K562 (cell line): Measurements from ENCODE around the gene CSMD2. TPM values are rescaled to one million over a fixed set of nuclear protein-coding genes. Genes with fewer than 3 reads are reported as not detected.

Experiments used
- ATAC-seq: fragments of 200-7000 bp; cut with Tn5 transposase; 3 replicates; pipeline ENCODE4 v1.9.1; 2020; ENCODE audit warnings: moderate library complexity
- BruUV-seq: library from RNA; stranded (reverse); fragments of 400-500 nt; replicated peaks from 2 replicates; lab custom pipeline; 2021; lab: Mats Ljungman, UMichigan
- CTCF ChIA-PET: fragments of 300-600 bp; formaldehyde crosslinking; extraction: SDS; loops from one replicate; lab custom pipeline; 2021; ENCODE audit warnings: low intra/inter-chr PET ratio; lab: Yijun Ruan, JAX
- POLR2A ChIA-PET: fragments of 300-600, 350-650 bp; sonication (Branson Sonifier 250); formaldehyde crosslinking; extraction: SDS; loops from one replicate; lab custom pipeline; 2021; ENCODE audit warnings: antibody characterized with exemption, inconsistent platforms; lab: Yijun Ruan, JAX
- DNase-seq, 4 experiments: peaks; one replicate each; pipeline versions ENCODE4 v3.0.0 to v3.0.0-alpha.2; 2011 to 2018; ENCODE audit warnings: low spot score in 3 of 4, mixed read lengths in 3 of 4; ENCODE audit errors: extremely low read depth in 1 of 4
- FAIRE-seq: peaks from 2 replicates; lab custom pipeline; 2011; peaks lifted over from hg19 to GRCh38; lab: Jason Lieb, UNC
- H2AFZ ChIP-seq: 2 replicates; pipeline ENCODE4 v1.6.0; 2011; ENCODE audit warnings: low read depth, low read length, control low read depth, inconsistent platforms
- H3K27ac ChIP-seq: fragments of 200-600 bp; 3 replicates; pipeline ENCODE4 v1.8.0; 2011; ENCODE audit warnings: low read depth, mild to moderate bottlenecking, control low read depth, inconsistent platforms, low read length, moderate library complexity, mixed read lengths; ENCODE audit errors: extremely low read depth
- H3K27me3 ChIP-seq, 2 experiments: fragments of 300-600 bp in 1 of 2; 2 replicates in 1 of 2; 3 replicates in 1 of 2; pipeline versions ENCODE4 v1.6.0 to v1.8.0; 2011; ENCODE audit warnings: inconsistent platforms in 2 of 2, low read length in 2 of 2, mild to moderate bottlenecking in 1 of 2, mixed read lengths in 1 of 2, moderate library complexity in 1 of 2; ENCODE audit not compliant: control insufficient read depth in 2 of 2, insufficient read depth in 2 of 2
- H3K36me3 ChIP-seq: fragments of 300-600 bp; 3 replicates; pipeline ENCODE4 v1.8.0; 2011; ENCODE audit warnings: mild to moderate bottlenecking, low read length, inconsistent platforms; ENCODE audit not compliant: control insufficient read depth, insufficient read depth
- H3K4me1 ChIP-seq, 2 experiments: fragments of 200-600 bp in 1 of 2; replicated peaks in 1 of 2; 2 replicates in 1 of 2; 3 replicates in 1 of 2; pipeline versions ENCODE4 v1.5.1 to v1.8.0; 2011; ENCODE audit warnings: inconsistent platforms in 2 of 2, low read length in 2 of 2, mild to moderate bottlenecking in 1 of 2, mixed read lengths in 1 of 2, moderate library complexity in 1 of 2; ENCODE audit not compliant: control insufficient read depth in 2 of 2, insufficient read depth in 2 of 2
- H3K4me2 ChIP-seq: 2 replicates; pipeline ENCODE4 v1.6.1; 2011; ENCODE audit warnings: low read length, control low read depth, inconsistent platforms, mixed read lengths; ENCODE audit not compliant: insufficient read depth
- H3K4me3 ChIP-seq: fragments of 200-600 bp; sonication (generic), shearing (Covaris generic); 2 replicates; pipeline ENCODE4 v1.5.1; 2016; ENCODE audit warnings: control low read depth, inconsistent platforms
- H3K79me2 ChIP-seq: fragments of 200-600 bp; 3 replicates; pipeline ENCODE4 v1.8.0; 2011; ENCODE audit warnings: low read length, inconsistent platforms; ENCODE audit not compliant: control insufficient read depth, insufficient read depth
- H3K9ac ChIP-seq, 2 experiments: 2 replicates each; pipeline versions ENCODE4 v1.6.0 to v1.6.1; 2011; ENCODE audit warnings: low read depth in 2 of 2, low read length in 2 of 2, control low read depth in 1 of 2, inconsistent platforms in 1 of 2, mild to moderate bottlenecking in 1 of 2, mixed read lengths in 1 of 2; ENCODE audit not compliant: insufficient read depth in 1 of 2
- H3K9me1 ChIP-seq: one replicate; pipeline ENCODE4 v1.6.0; 2011; ENCODE audit warnings: inconsistent platforms, mild to moderate bottlenecking, low read length, moderate library complexity; ENCODE audit not compliant: control insufficient read depth, insufficient read depth
- H3K9me3 ChIP-seq: replicated peaks from 2 replicates; pipeline ENCODE4 v1.5.1; 2011; ENCODE audit warnings: low read depth, low read length, inconsistent platforms; ENCODE audit not compliant: control insufficient read depth, insufficient read depth
- H4K20me1 ChIP-seq: replicated peaks from 2 replicates; pipeline ENCODE4 v1.6.1; 2011; ENCODE audit warnings: low read length, inconsistent platforms, mixed read lengths; ENCODE audit not compliant: control insufficient read depth, insufficient read depth
- BDP1 ChIP-seq: IDR thresholded peaks from 3 replicates; pipeline ENCODE4 v1.6.1; 2011; ENCODE audit not compliant: insufficient read length, insufficient read depth
- CREM ChIP-seq: IDR thresholded peaks from 2 replicates; pipeline ENCODE4 v1.6.1; 2014; ENCODE audit warnings: antibody characterized with exemption, low read depth
- MAZ ChIP-seq, 2 experiments: fragments of 450-650 bp in 1 of 2; sonication (generic) in 1 of 2; formaldehyde crosslinking; IDR thresholded peaks in 1 of 2; conservative IDR thresholded peaks in 1 of 2; 2 replicates each; pipeline versions ENCODE4 v1.4.0 to v1.5.0; 2020; ENCODE audit warnings: mild to moderate bottlenecking in 1 of 2, missing genetic modification reagents in 1 of 2
- RUNX1 ChIP-seq: sonication (generic); IDR thresholded peaks from 2 replicates; pipeline ENCODE4 v1.6.1; 2016; ENCODE audit warnings: antibody characterized with exemption, low read depth
- TAF9B ChIP-seq: fragments of 450-650 bp; IDR thresholded peaks from 2 replicates; pipeline ENCODE4 v1.6.1; 2018; ENCODE audit warnings: mild to moderate bottlenecking; ENCODE audit not compliant: partially characterized antibody
- ZNF707 ChIP-seq: fragments of 250-450 bp; sonication (Bioruptor Pico); conservative IDR thresholded peaks from 2 replicates; pipeline ENCODE4 v1.8.0; 2022; ENCODE audit warnings: inconsistent platforms, mild to moderate bottlenecking, moderate library complexity
- WGBS: fragments of 100-300 bp; shearing (Covaris generic); methylation state at CpG from one replicate; pipeline ENCODE4 v1.1.6; 2016; ENCODE audit warnings: low coverage, mixed read lengths; ENCODE audit not compliant: insufficient coverage; ENCODE audit errors: missing lambda C conversion rate; 5-methylcytosine and 5-hydroxymethylcytosine counted together
- in situ Hi-C: fragments of 300-500 bp; cut with MboI; formaldehyde crosslinking; loops from 4 replicates; pipeline ENCODE4 v1.15.0; 2018; ENCODE audit warnings: inconsistent platforms, mixed read lengths
- intact Hi-C: fragments of 100-400 bp; cut with micrococcal nuclease; formaldehyde crosslinking; loops from 2 replicates; pipeline ENCODE4 v1.14.2; 2022
- polyA plus RNA-seq, 8 experiments: library from polyadenylated mRNA; depleted of rRNA in 4 of 8; stranded (reverse) in 5 of 8; unstranded in 3 of 8; fragments of >200 nt; fragmentation: Nextera tagmentation in 2 of 8; fragmentation: Illumina TruSeq in 1 of 8; extraction: Ambion mirVana in 2 of 8; extraction: Trizol in 1 of 8; gene quantifications; 2 replicates each; pipeline versions ENCODE4 v1.2.1 to v1.2.3, GENCODE V29; 2011 to 2014; ENCODE audit warnings: inconsistent platforms in 1 of 8, missing spikeins in 1 of 8
- total RNA-seq, 7 experiments: library from RNA; depleted of rRNA in 6 of 7; stranded (reverse); fragments of >200 nt in 6 of 7; fragmentation: Illumina TruSeq in 2 of 7; extraction: Trizol in 2 of 7; gene quantifications; 2 replicates each; pipeline versions ENCODE4 v1.2.1 to v1.2.3, GENCODE V29; 2011 to 2021; ENCODE audit warnings: low replicate concordance in 1 of 7
- TF ChIP-seq, protein P1 (sequence below): fragments of 450-650 bp; IDR thresholded peaks from 2 replicates; pipeline ENCODE4 v1.6.1; 2014; ENCODE audit warnings: low read depth, mild to moderate bottlenecking, moderate library complexity, borderline replicate concordance
- TF ChIP-seq, protein P2 (sequence below): sonication (generic); formaldehyde crosslinking; IDR thresholded peaks from 2 replicates; pipeline ENCODE4 v1.8.0; 2022; ENCODE audit warnings: missing genetic modification reagents, mild to moderate bottlenecking, borderline replicate concordance
- TF ChIP-seq, protein P3 (sequence below): fragments of 250-450 bp; sonication (Bioruptor Pico); IDR thresholded peaks from 2 replicates; pipeline ENCODE4 v1.5.1; 2021; ENCODE audit warnings: mild to moderate bottlenecking

CSMD2 gene
- total and polyA plus RNA-seq, 9 of the 15 experiments (the other 6 are each of a cell fraction or from before 2014, with no cell fraction given), result not detected

GRCh38 chr1:33529957-33530356, 635.1 kb downstream of the CSMD2 start:
- no peaks in the 10 kb centered on the region for H3K4me1 ChIP-seq
- H3K27me3 ChIP-seq, result peaks cover 23 to 28% of the 10 kb centered on the region in 2 experiments; a peak in 4 of 5 replicates
- intact Hi-C loops, result no loop called here
- no peaks in the 10 kb centered on the region for H3K9me3 ChIP-seq
- H3K4me2 ChIP-seq, result no peak overlapping the region
- no peaks in the 10 kb centered on the region for H3K36me3 ChIP-seq
- TF ChIP-seq RUNX1 (no peak), ZNF707 (CRISPR knock-in tag) (no peak)
- TF ChIP-seq, protein P1, sequence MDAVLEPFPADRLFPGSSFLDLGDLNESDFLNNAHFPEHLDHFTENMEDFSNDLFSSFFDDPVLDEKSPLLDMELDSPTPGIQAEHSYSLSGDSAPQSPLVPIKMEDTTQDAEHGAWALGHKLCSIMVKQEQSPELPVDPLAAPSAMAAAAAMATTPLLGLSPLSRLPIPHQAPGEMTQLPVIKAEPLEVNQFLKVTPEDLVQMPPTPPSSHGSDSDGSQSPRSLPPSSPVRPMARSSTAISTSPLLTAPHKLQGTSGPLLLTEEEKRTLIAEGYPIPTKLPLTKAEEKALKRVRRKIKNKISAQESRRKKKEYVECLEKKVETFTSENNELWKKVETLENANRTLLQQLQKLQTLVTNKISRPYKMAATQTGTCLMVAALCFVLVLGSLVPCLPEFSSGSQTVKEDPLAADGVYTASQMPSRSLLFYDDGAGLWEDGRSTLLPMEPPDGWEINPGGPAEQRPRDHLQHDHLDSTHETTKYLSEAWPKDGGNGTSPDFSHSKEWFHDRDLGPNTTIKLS, result no peak
- H3K27ac ChIP-seq, result no peak overlapping the region
- no peaks in the 10 kb centered on the region for H3K9me1 ChIP-seq
- no TSS peak for BruUV-seq
- no peak overlapping the region for H3K9ac ChIP-seq
- H3K79me2 ChIP-seq, result no peaks in the 10 kb centered on the region
- no peak for ATAC-seq
- no peak overlapping the region for H2AFZ ChIP-seq
- 5% methylated on average over 1 of the region's 1 CpG for WGBS
- no peak overlapping the region for H3K4me3 ChIP-seq
- in situ Hi-C loops, result no loop called here
- CTCF ChIA-PET, result no interaction called here
- POLR2A ChIA-PET, result no interaction called here
- DNase-seq, result no peak
- H4K20me1 ChIP-seq, result 0 out of 2 replicates have a peak, but pooled peaks cover 4% of the 10 kb centered on the region
- FAIRE-seq, result no peak

DNA sequence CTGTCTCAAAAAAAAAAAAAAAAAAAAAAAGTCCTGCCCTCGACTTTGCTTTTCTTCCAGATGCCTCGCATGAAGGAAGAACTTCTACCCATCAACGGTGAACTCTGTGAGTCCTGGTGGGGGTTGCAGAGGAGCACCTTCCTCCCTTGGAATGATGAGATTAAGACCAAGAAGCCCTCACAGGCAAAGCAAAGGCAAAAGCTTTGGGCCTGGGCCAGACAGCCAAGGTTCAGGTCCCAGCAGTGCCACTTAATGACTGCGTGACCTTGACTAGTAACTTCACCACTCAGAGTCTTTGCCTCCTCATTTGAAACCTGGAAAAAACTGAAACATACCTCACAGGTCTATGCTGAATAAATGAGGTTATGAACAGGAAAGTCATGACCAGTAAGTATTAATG, 637.1 kb downstream of the CSMD2 start:
- Histone ChIP-seq H3K4me1 (no peaks in the 10 kb centered on the region), H3K9me3 (no peaks in the 10 kb centered on the region), H3K36me3 (no peaks in the 10 kb centered on the region), H3K4me2 (no peak overlapping the region), H3K9ac (no peak overlapping the region), H3K4me3 (no peak overlapping the region), H3K27ac (no peak overlapping the region), H3K27me3 (peaks cover 6 to 12% of the 10 kb centered on the region in 2 experiments), H4K20me1 (0 out of 2 replicates have a peak, but pooled peaks cover 4% of the 10 kb centered on the region), H3K79me2 (no peaks in the 10 kb centered on the region), H3K9me1 (no peaks in the 10 kb centered on the region), H2AFZ (no peak overlapping the region)
- WGBS, result 0% methylated on average over 3 of the region's 4 CpGs
- intact Hi-C loops, result no loop called here
- FAIRE-seq, result no peak
- in situ Hi-C loops, result no loop called here
- no TSS peak for BruUV-seq
- POLR2A ChIA-PET, result no interaction called here
- ATAC-seq, result no peak
- no peak for DNase-seq
- CTCF ChIA-PET, result no interaction called here
- TF ChIP-seq, protein P2, sequence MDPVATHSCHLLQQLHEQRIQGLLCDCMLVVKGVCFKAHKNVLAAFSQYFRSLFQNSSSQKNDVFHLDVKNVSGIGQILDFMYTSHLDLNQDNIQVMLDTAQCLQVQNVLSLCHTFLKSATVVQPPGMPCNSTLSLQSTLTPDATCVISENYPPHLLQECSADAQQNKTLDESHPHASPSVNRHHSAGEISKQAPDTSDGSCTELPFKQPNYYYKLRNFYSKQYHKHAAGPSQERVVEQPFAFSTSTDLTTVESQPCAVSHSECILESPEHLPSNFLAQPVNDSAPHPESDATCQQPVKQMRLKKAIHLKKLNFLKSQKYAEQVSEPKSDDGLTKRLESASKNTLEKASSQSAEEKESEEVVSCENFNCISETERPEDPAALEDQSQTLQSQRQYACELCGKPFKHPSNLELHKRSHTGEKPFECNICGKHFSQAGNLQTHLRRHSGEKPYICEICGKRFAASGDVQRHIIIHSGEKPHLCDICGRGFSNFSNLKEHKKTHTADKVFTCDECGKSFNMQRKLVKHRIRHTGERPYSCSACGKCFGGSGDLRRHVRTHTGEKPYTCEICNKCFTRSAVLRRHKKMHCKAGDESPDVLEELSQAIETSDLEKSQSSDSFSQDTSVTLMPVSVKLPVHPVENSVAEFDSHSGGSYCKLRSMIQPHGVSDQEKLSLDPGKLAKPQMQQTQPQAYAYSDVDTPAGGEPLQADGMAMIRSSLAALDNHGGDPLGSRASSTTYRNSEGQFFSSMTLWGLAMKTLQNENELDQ (CRISPR knock-in tag), result no peak
- TF ChIP-seq MAZ (CRISPR knock-in tag; conservative IDR thresholded peaks at IDR 0.05 in 1 of 2, IDR thresholded peaks at IDR 0.05 in 1 of 2) (no peak), BDP1 (no peak), TAF9B (no peak), CREM (no peak)
- TF ChIP-seq, protein P3, sequence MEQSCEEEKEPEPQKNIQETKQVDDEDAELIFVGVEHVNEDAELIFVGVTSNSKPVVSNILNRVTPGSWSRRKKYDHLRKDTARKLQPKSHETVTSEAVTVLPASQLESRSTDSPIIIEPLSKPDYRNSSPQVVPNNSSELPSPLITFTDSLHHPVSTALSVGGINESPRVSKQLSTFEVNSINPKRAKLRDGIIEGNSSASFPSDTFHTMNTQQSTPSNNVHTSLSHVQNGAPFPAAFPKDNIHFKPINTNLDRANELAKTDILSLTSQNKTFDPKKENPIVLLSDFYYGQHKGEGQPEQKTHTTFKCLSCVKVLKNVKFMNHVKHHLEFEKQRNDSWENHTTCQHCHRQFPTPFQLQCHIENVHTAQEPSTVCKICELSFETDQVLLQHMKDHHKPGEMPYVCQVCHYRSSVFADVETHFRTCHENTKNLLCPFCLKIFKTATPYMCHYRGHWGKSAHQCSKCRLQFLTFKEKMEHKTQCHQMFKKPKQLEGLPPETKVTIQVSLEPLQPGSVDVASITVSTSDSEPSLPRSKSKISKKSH, result no peak
